Cardiac muscle cell (in vitro differentiated cells and primary cell): ENCODE results near the gene LITAF. TPM values are rescaled to one million over a fixed set of nuclear protein-coding genes. Genes with fewer than 3 reads are reported as not detected.
A peak's percentile ranks its signal among the peaks of the same experiment; 100 is the strongest.

Experiments used
- DNase-seq, 2 donors: peaks; one replicate each; pipeline versions ENCODE4 v3.0.0 to v3.0.0-alpha.2; 2010 to 2017; ENCODE audit warnings: low read depth in 1 of 2, low spot score in 1 of 2
- H3K27ac ChIP-seq: fragments of 200-600 bp; sonication (generic); 2 replicates; pipeline ENCODE4 v1.5.1; 2016
- H3K27me3 ChIP-seq: fragments of 200-600 bp; sonication (generic); 2 replicates; pipeline ENCODE4 v1.6.0; 2016; ENCODE audit warnings: control low read depth
- H3K36me3 ChIP-seq: fragments of 200-600 bp; sonication (generic); 2 replicates; pipeline ENCODE4 v1.5.1; 2016; ENCODE audit warnings: control low read depth
- H3K4me1 ChIP-seq: fragments of 200-600 bp; sonication (generic); 2 replicates; pipeline ENCODE4 v1.8.1; 2017; ENCODE audit warnings: low read depth, mild to moderate bottlenecking, mixed run types
- H3K4me3 ChIP-seq: fragments of 200-600 bp; sonication (generic); 2 replicates; pipeline ENCODE4 v1.5.1; 2016; ENCODE audit warnings: mild to moderate bottlenecking
- H3K9me3 ChIP-seq: fragments of 200-600 bp; sonication (generic); 2 replicates; pipeline ENCODE4 v1.5.1; 2017; ENCODE audit warnings: low read depth, mild to moderate bottlenecking, control low read depth
- CTCF ChIP-seq: IDR thresholded peaks from 2 replicates; pipeline ENCODE4 v1.5.1; 2012; ENCODE audit warnings: low read depth, mild to moderate bottlenecking, low read length
- polyA plus RNA-seq: library from polyadenylated mRNA; unstranded; fragments of >200 nt; fragmentation: Nextera tagmentation; extraction: Ambion mirVana; gene quantifications from 2 replicates; pipeline ENCODE4 v1.2.1, GENCODE V29; 2016
- total RNA-seq: library from RNA; depleted of rRNA; stranded (reverse); fragments of >200 nt; gene quantifications from 2 replicates; pipeline ENCODE4 v1.2.3, GENCODE V29; 2016

LITAF gene
- total and polyA plus RNA-seq, 2 experiments from 2014 or later, result 42.1 to 43.3 TPM

GRCh38 chr16:11633113-11633512, 46.4 kb upstream of the LITAF start:
- Histone ChIP-seq H3K4me3 (no peak overlapping the region), H3K9me3 (no peaks in the 10 kb centered on the region), H3K27me3 (no peaks in the 10 kb centered on the region), H3K27ac (no peak overlapping the region), H3K36me3 (no peaks in the 10 kb centered on the region), H3K4me1 (peaks cover 6% of the 10 kb centered on the region)
- TF ChIP-seq CTCF, result no peak
- DNase-seq, result no peak

- no peak for TF ChIP-seq CTCF
- Histone ChIP-seq H3K9me3 (no peaks in the 10 kb centered on the region), H3K36me3 (no peaks in the 10 kb centered on the region), H3K27me3 (no peaks in the 10 kb centered on the region), H3K4me3 (no peak overlapping the region), H3K27ac (no peak overlapping the region), H3K4me1 (peaks cover 6% of the 10 kb centered on the region)
- DNase-seq, result peak; percentile 31 to 93
These were observed 45.8 kb upstream of the LITAF start for GRCh38 chr16:11632455-11632939.

- DNase-seq, result no peak
- Histone ChIP-seq H3K4me3 (no peak overlapping the region), H3K27me3 (no peaks in the 10 kb centered on the region), H3K27ac (no peak overlapping the region), H3K9me3 (no peaks in the 10 kb centered on the region), H3K4me1 (peaks cover 6% of the 10 kb centered on the region), H3K36me3 (no peaks in the 10 kb centered on the region)
- no peak for TF ChIP-seq CTCF
These were observed 44.5 kb upstream of the LITAF start for GRCh38 chr16:11631214-11631613.

GRCh38 chr16:11630768-11631056, 44.0 kb upstream of the LITAF start:
- H3K4me1 ChIP-seq, result peaks cover 6% of the 10 kb centered on the region
- no peaks in the 10 kb centered on the region for H3K36me3 ChIP-seq
- H3K4me3 ChIP-seq, result no peak overlapping the region
- DNase-seq, result no peak
- no peaks in the 10 kb centered on the region for H3K27me3 ChIP-seq
- no peaks in the 10 kb centered on the region for H3K9me3 ChIP-seq
- no peak overlapping the region for H3K27ac ChIP-seq
- TF ChIP-seq CTCF, result no peak

- Histone ChIP-seq H3K27me3 (no peaks in the 10 kb centered on the region), H3K27ac (no peak overlapping the region), H3K9me3 (no peaks in the 10 kb centered on the region), H3K4me1 (peaks cover 6% of the 10 kb centered on the region), H3K36me3 (no peaks in the 10 kb centered on the region), H3K4me3 (no peak overlapping the region)
- no peak for DNase-seq
- TF ChIP-seq CTCF, result no peak
These were observed 43.5 kb upstream of the LITAF start for GRCh38 chr16:11630046-11630767.
